ENCODE results near the gene H1-8. TPM values are rescaled to one million over a fixed set of nuclear protein-coding genes. Genes with fewer than 3 reads are reported as not detected.

H1-8 gene
- total and polyA plus RNA-seq, 5 donors from 2014 or later: not detected

- DNase-seq: no peak
- ATAC-seq (ENCODE audit: low read depth in 2 of 2): no peak
- no peaks in the 10 kb centered on the region for H3K4me1 ChIP-seq (ENCODE audit: control insufficient read depth, insufficient read depth, low read length, poor library complexity, severe bottlenecking)
- Mint-ChIP-seq H3K9me3 (no peaks in the 10 kb centered on the region), H3K4me3 (no peak overlapping the region), H3K36me3 (no peaks in the 10 kb centered on the region), H3K27ac (no peak overlapping the region), H3K4me1 (no peaks in the 10 kb centered on the region), H3K27me3 (no peaks in the 10 kb centered on the region)
- no peaks in the 10 kb centered on the region for H3K9me3 ChIP-seq (ENCODE audit: control insufficient read depth in 2 of 2, low read length in 2 of 2)
- H3K27ac ChIP-seq (ENCODE audit: insufficient read depth, low read length, poor library complexity, severe bottlenecking): no peak overlapping the region
- no peaks in the 10 kb centered on the region for H3K27me3 ChIP-seq (ENCODE audit: control insufficient read depth, insufficient read depth, low read length)
- no peak overlapping the region for H3K4me3 ChIP-seq (ENCODE audit: low read depth, low read length)
- H3K36me3 ChIP-seq (ENCODE audit: control insufficient read depth, insufficient read depth, low read length): no peaks in the 10 kb centered on the region
Measured at GRCh38 chr3:129565902-129566301, 22.9 kb downstream of the H1-8 start.

GRCh38 chr3:129567176-129567705 is 24.3 kb downstream of the H1-8 start:
- Histone ChIP-seq H3K36me3 (ENCODE audit: control insufficient read depth, insufficient read depth, low read length) (no peaks in the 10 kb centered on the region), H3K27me3 (ENCODE audit: control insufficient read depth, insufficient read depth, low read length) (no peaks in the 10 kb centered on the region), H3K9me3 (ENCODE audit: control insufficient read depth in 2 of 2, low read length in 2 of 2) (no peaks in the 10 kb centered on the region), H3K27ac (ENCODE audit: insufficient read depth, low read length, poor library complexity, severe bottlenecking) (no peak overlapping the region), H3K4me1 (ENCODE audit: control insufficient read depth, insufficient read depth, low read length, poor library complexity, severe bottlenecking) (no peaks in the 10 kb centered on the region), H3K4me3 (ENCODE audit: low read depth, low read length) (no peak overlapping the region)
- H3K4me1 Mint-ChIP-seq: no peaks in the 10 kb centered on the region
- H3K36me3 Mint-ChIP-seq: no peaks in the 10 kb centered on the region
- H3K27me3 Mint-ChIP-seq: no peaks in the 10 kb centered on the region
- DNase-seq: no peak
- no peaks in the 10 kb centered on the region for H3K9me3 Mint-ChIP-seq
- no peak overlapping the region for H3K4me3 Mint-ChIP-seq
- no peak overlapping the region for H3K27ac Mint-ChIP-seq
- ATAC-seq (ENCODE audit: low read depth in 2 of 2): no peak

GRCh38 chr3:129567939-129568338 is 25.0 kb downstream of the H1-8 start:
- Histone ChIP-seq H3K27ac (ENCODE audit: insufficient read depth, low read length, poor library complexity, severe bottlenecking) (no peak overlapping the region), H3K36me3 (ENCODE audit: control insufficient read depth, insufficient read depth, low read length) (no peaks in the 10 kb centered on the region), H3K4me3 (ENCODE audit: low read depth, low read length) (no peak overlapping the region), H3K4me1 (ENCODE audit: control insufficient read depth, insufficient read depth, low read length, poor library complexity, severe bottlenecking) (no peaks in the 10 kb centered on the region), H3K9me3 (ENCODE audit: control insufficient read depth in 2 of 2, low read length in 2 of 2) (no peaks in the 10 kb centered on the region), H3K27me3 (ENCODE audit: control insufficient read depth, insufficient read depth, low read length) (no peaks in the 10 kb centered on the region)
- no peak overlapping the region for H3K4me3 Mint-ChIP-seq
- DNase-seq: no peak
- ATAC-seq (ENCODE audit: low read depth in 2 of 2): no peak
- no peaks in the 10 kb centered on the region for H3K9me3 Mint-ChIP-seq
- no peak overlapping the region for H3K27ac Mint-ChIP-seq
- H3K27me3 Mint-ChIP-seq: no peaks in the 10 kb centered on the region
- H3K36me3 Mint-ChIP-seq: no peaks in the 10 kb centered on the region
- no peaks in the 10 kb centered on the region for H3K4me1 Mint-ChIP-seq

GRCh38 chr3:129569856-129570255 is 26.9 kb downstream of the H1-8 start:
- Histone ChIP-seq H3K27me3 (ENCODE audit: control insufficient read depth, insufficient read depth, low read length) (no peaks in the 10 kb centered on the region), H3K36me3 (ENCODE audit: control insufficient read depth, insufficient read depth, low read length) (no peaks in the 10 kb centered on the region), H3K4me3 (ENCODE audit: low read depth, low read length) (no peak overlapping the region), H3K27ac (ENCODE audit: insufficient read depth, low read length, poor library complexity, severe bottlenecking) (no peak overlapping the region), H3K4me1 (ENCODE audit: control insufficient read depth, insufficient read depth, low read length, poor library complexity, severe bottlenecking) (no peaks in the 10 kb centered on the region), H3K9me3 (ENCODE audit: control insufficient read depth in 2 of 2, low read length in 2 of 2) (no peaks in the 10 kb centered on the region)
- H3K36me3 Mint-ChIP-seq: no peaks in the 10 kb centered on the region
- no peaks in the 10 kb centered on the region for H3K27me3 Mint-ChIP-seq
- no peaks in the 10 kb centered on the region for H3K9me3 Mint-ChIP-seq
- H3K4me3 Mint-ChIP-seq: no peak overlapping the region
- no peaks in the 10 kb centered on the region for H3K4me1 Mint-ChIP-seq
- ATAC-seq (ENCODE audit: low read depth in 2 of 2) (no peak), DNase-seq (no peak)
- H3K27ac Mint-ChIP-seq: peak overlapping the region in 1 of 3 donors; percentile 31

- Mint-ChIP-seq H3K27me3 (no peaks in the 10 kb centered on the region), H3K4me1 (peaks cover 0 to 19% (median 7%) of the 10 kb centered on the region in 4 donors), H3K36me3 (no peaks in the 10 kb centered on the region), H3K4me3 (no peak overlapping the region), H3K9me3 (no peaks in the 10 kb centered on the region), H3K27ac (peak overlapping the region in 2 of 3 donors; percentile 66 to 86)
- no peaks in the 10 kb centered on the region for H3K36me3 ChIP-seq (ENCODE audit: control insufficient read depth, insufficient read depth, low read length)
- peaks cover 19% of the 10 kb centered on the region for H3K4me1 ChIP-seq (ENCODE audit: control insufficient read depth, insufficient read depth, low read length, poor library complexity, severe bottlenecking)
- DNase-seq (no peak), ATAC-seq (ENCODE audit: low read depth in 2 of 2) (no peak)
- no peak overlapping the region for H3K27ac ChIP-seq (ENCODE audit: insufficient read depth, low read length, poor library complexity, severe bottlenecking)
- no peaks in the 10 kb centered on the region for H3K27me3 ChIP-seq (ENCODE audit: control insufficient read depth, insufficient read depth, low read length)
- H3K4me3 ChIP-seq (ENCODE audit: low read depth, low read length): no peak overlapping the region
- no peaks in the 10 kb centered on the region for H3K9me3 ChIP-seq (ENCODE audit: control insufficient read depth in 2 of 2, low read length in 2 of 2)
Measured at GRCh38 chr3:129571605-129572547, 28.9 kb downstream of the H1-8 start.

GRCh38 chr3:129572603-129573002 is 29.6 kb downstream of the H1-8 start:
- peaks cover 26% of the 10 kb centered on the region for H3K4me1 ChIP-seq (ENCODE audit: control insufficient read depth, insufficient read depth, low read length, poor library complexity, severe bottlenecking)
- no peak overlapping the region for H3K27ac ChIP-seq (ENCODE audit: insufficient read depth, low read length, poor library complexity, severe bottlenecking)
- Mint-ChIP-seq H3K36me3 (no peaks in the 10 kb centered on the region), H3K4me1 (peaks cover 0 to 21% (median 8%) of the 10 kb centered on the region in 4 donors), H3K4me3 (no peak overlapping the region), H3K27ac (peak overlapping the region in 1 of 3 donors; percentile 67), H3K27me3 (no peaks in the 10 kb centered on the region), H3K9me3 (no peaks in the 10 kb centered on the region)
- DNase-seq: no peak
- H3K36me3 ChIP-seq (ENCODE audit: control insufficient read depth, insufficient read depth, low read length): no peaks in the 10 kb centered on the region
- H3K4me3 ChIP-seq (ENCODE audit: low read depth, low read length): no peak overlapping the region
- no peaks in the 10 kb centered on the region for H3K9me3 ChIP-seq (ENCODE audit: control insufficient read depth in 2 of 2, low read length in 2 of 2)
- no peaks in the 10 kb centered on the region for H3K27me3 ChIP-seq (ENCODE audit: control insufficient read depth, insufficient read depth, low read length)
- no peak for ATAC-seq (ENCODE audit: low read depth in 2 of 2)

- DNase-seq (no peak), ATAC-seq (ENCODE audit: low read depth in 2 of 2) (no peak)
- Histone ChIP-seq H3K27me3 (ENCODE audit: control insufficient read depth, insufficient read depth, low read length) (no peaks in the 10 kb centered on the region), H3K36me3 (ENCODE audit: control insufficient read depth, insufficient read depth, low read length) (no peaks in the 10 kb centered on the region), H3K27ac (ENCODE audit: insufficient read depth, low read length, poor library complexity, severe bottlenecking) (no peak overlapping the region), H3K4me1 (ENCODE audit: control insufficient read depth, insufficient read depth, low read length, poor library complexity, severe bottlenecking) (peaks cover 35% of the 10 kb centered on the region), H3K4me3 (ENCODE audit: low read depth, low read length) (no peak overlapping the region), H3K9me3 (ENCODE audit: control insufficient read depth in 2 of 2, low read length in 2 of 2) (no peaks in the 10 kb centered on the region)
- Mint-ChIP-seq H3K4me3 (no peak overlapping the region), H3K27me3 (no peaks in the 10 kb centered on the region), H3K4me1 (peaks cover 0 to 30% (median 8%) of the 10 kb centered on the region in 4 donors), H3K36me3 (no peaks in the 10 kb centered on the region), H3K9me3 (no peaks in the 10 kb centered on the region), H3K27ac (peak overlapping the region in 2 of 3 donors; percentile 67 to 72)
Measured at GRCh38 chr3:129573493-129573892, 30.5 kb downstream of the H1-8 start.

Measured in CD4-positive, CD25-positive, alpha-beta regulatory T cell (primary cell).